GM21447 (cell line): ENCODE measurements around the gene ABCA9.
"Not testable (repeated sequence)": the region's sequence is repeated elsewhere in the genome, so short reads cannot be mapped to it uniquely, and the experiment has no call there.

ENCODE experiments used
- ATAC-seq: cut with Tn5 transposase; IDR thresholded peaks from one replicate; pipeline ENCODE4 v1.9.1; 2021; ENCODE audit not compliant: unreplicated experiment

Gene ABCA9

DNA sequence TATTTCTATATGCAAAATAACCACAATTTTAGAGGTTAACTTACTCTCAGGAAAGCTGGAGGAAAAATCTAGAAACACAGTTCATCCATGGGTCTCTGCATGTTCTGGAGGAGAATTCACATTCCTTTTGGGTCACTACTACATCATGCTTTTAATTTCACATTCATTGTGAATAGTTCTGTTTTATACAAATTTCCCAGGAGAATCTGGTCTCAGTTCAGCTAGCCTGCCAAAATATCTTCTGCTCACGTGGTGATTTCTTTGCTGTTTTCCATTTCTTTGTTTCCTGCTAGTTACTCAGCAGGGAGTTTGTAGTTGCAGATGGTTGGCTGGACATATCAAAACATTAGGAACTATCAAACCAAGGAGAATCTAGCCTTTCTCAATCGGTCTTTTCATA lies at the start of gene ABCA9:
Gene ABCA9, minus strand, starts transcription at position 106 of the 400 bp plus-strand sequence. CDS start 9,801 bp downstream, outside the sequence.
- ATAC-seq: no peak

- ATAC-seq: no peak
Measured at GRCh38 chr17:69105907-69106730, 45.4 kb upstream of the ABCA9 start.

DNA sequence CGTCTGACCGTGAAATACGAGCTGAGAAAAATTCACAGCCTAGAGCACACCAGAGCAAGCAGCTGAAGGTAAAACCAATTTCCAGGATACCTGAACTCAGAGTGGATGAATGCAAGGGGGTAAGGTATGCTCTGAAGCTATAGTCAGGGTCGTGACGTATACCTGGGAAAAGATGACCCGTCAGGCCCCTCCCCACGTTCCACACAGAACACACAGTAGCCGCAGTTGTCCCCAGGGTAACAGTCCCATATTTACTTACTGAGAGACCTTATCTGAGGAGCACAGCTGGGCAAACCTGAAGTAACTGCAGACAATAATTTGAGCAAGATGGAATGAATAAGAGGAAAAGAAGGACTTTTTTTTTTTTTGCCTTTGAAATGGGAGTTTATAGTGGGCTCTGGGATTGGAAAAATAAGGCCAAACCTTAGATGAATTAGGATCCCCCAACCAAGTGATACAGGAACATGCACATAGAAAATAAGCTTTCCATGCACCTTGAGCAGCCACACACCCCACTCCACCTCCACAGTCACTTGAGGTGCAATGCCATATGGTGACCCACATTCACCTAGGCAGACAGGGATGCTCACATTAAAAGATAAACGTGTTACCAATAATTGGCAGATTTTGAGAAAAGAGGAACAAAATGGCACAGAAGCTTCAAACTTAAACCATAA lies 43.0 kb upstream of the ABCA9 start:
- ATAC-seq: no peak

GRCh38 chr17:69098625-69099024 lies 37.9 kb upstream of the ABCA9 start:
- ATAC-seq: no peak

DNA sequence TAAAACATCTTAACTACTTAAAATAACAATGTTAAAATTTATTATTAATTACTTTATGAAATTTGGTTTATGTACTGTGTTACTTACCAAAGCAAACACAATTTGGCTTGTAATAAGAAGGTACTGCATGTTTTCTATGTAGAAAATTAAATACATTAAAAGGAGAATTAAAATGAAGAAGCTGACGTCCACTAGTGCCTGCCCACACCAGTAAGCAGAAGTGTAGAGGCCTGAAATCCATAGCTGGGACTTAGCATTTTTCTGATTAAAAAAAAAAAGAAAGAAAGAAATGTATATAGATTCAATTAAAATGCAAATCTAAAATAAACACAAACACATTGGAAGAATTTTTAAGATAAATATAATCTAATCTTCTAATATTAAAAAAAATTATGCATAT lies 35.8 kb upstream of the ABCA9 start:
- ATAC-seq: no peak

- ATAC-seq: no peak
Measured at GRCh38 chr17:69093995-69094394, 33.3 kb upstream of the ABCA9 start.

GRCh38 chr17:69093279-69093789 lies 32.6 kb upstream of the ABCA9 start:
- peak; percentile 70 for ATAC-seq

DNA sequence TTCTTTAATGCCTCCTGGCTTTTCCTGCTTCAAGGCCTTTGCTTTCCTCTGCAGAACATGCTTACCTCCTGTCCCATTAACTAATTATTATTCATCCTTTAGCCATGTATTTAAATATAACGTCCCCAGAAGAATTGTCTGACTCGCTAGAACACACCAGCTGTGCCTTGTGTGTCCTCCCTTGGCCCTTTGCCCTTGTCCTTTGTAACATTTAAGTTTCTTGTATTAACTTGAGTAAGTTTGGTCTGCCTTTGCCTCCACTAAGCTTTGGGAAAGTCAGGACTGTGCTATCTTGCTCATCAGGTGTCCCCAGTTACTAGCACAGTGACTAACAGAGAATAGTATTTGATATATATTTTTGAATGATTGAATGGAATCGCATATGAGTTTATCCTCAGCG lies 29.6 kb upstream of the ABCA9 start:
- no peak for ATAC-seq

DNA sequence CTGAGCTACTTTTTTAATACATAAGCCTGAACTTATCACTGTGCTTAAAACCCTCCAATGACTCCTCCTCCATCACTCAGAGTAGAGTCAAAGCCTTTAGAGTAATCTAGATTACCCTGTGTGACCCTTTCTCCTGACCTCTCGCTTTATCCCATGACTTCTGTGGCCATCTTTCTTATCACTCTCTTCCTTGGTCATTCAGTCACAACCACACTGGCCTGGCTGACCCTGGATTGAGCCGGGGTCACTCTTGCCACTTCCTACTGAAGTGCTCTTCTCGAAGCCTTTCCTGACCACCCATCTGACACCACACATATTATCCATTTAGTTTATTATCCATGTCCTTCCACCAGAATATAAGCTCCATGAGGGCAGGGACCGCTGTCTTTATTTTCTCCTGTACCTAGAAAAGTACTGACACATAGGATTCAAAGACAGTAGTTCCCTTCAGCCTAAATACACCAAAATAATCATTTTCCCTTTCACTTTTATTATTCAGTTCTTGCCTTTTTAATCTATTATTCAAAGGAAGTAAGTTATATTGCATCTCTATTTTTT lies 28.0 kb upstream of the ABCA9 start:
- ATAC-seq: no peak

GRCh38 chr17:69086641-69087040 lies 25.9 kb upstream of the ABCA9 start:
- no peak for ATAC-seq

GRCh38 chr17:69084911-69085310 lies 24.2 kb upstream of the ABCA9 start:
- ATAC-seq: no peak

GRCh38 chr17:69082696-69083095 lies 22.0 kb upstream of the ABCA9 start:
- ATAC-seq: no peak

GRCh38 chr17:69078864-69079263 lies 18.1 kb upstream of the ABCA9 start:
- no peak for ATAC-seq

DNA sequence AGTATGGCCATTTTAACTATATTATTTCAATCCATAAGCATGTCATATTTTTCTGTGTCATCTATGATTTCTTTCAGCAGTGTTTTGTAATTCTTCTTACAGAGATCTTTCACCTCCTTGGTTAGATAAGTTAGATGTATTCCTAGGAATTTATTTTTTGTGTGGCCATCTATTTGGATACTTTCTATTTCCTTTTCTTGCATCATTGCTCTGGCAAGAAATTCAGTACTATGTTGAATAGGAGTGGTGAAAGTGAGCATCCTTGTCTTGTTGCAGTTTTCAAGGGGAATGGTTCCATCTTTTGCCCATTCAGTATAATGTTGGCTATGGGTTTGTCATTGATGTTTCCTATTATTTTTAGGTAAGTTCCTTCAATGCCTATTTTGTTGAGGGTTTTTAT lies 15.1 kb upstream of the ABCA9 start:
- ATAC-seq: no peak

DNA sequence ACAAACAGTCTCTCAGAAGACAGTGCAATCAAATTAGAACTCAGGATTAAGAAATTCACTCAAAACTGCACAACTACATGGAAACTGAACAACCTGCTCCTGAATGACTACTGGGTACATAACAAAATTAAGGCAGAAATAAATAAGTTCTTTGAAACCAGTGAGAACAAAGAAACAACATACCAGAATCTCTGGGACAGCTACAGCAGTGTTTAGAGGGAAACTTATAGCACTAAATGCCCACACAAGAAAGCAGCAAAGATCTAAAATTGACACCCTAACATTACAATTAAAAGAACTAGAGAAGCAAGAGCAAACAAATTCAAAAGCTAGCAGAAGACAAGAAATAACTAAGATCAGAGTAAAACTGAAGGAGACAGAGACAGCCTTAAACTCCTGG lies 12.7 kb upstream of the ABCA9 start:
- not testable (repeated sequence) for ATAC-seq

DNA sequence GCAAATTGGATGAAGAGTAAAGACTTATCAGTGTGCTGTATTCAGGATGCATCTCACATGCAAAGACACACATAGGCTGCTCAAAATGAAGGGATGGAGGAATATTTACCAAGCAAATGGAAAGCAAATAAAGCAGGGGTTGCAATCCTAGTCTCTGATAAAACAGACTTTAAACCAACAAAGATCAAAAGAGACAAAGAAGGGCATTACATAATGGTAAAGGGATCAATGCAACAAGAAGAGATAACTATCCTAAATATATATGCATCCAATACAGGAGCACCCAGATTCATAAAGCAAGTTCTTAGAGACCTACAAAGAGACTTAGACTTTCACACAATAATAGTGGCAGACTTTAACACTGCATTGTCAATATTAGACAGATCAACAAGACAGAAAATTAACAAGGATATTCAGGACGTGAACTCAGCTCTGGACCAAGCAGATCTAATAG lies 12.1 kb upstream of the ABCA9 start:
- ATAC-seq: not testable (repeated sequence)

- not testable (repeated sequence) for ATAC-seq
Measured at GRCh38 chr17:69071233-69071586, 10.5 kb upstream of the ABCA9 start.

DNA sequence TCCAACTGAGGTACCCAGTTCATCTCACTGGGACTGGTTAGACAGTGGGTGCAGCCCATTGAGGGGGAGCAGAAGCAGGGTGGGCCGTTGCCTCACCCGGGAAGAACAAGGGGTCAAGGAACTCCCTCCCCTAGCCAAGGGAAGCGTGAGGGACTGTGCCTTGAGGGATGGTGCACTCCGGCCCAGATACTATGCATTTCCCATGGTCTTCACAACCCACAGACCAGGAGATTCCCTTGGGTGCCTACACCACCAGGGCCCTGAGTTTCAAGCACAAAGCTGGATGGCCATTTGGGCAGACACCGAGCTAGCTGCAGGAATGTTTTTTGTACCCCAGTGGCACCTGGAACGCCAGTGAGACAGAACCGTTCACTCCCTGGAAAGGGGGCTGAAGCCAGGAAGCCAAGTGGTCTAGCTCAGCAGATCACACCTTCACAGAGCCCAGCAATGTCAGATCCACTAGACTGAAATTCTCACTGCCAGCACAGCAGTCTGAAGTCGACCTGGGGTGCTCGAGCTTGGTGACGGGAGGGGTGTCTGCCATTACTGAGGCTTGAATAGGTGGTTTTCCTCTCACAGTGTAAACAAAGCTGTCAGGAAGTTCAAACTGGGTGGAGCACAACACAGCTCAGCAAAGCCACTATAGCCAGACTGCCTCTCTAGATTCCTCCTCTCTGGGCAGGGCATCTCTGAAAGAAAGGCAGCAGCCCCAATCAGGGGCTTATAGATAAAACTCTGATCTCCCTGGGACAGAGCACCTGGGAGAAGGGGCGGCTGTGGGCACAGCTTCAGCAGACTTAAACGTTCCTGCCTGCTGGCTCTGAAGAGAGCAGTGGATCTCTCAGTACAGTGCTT lies 9.9 kb upstream of the ABCA9 start:
- not testable (repeated sequence) for ATAC-seq

DNA sequence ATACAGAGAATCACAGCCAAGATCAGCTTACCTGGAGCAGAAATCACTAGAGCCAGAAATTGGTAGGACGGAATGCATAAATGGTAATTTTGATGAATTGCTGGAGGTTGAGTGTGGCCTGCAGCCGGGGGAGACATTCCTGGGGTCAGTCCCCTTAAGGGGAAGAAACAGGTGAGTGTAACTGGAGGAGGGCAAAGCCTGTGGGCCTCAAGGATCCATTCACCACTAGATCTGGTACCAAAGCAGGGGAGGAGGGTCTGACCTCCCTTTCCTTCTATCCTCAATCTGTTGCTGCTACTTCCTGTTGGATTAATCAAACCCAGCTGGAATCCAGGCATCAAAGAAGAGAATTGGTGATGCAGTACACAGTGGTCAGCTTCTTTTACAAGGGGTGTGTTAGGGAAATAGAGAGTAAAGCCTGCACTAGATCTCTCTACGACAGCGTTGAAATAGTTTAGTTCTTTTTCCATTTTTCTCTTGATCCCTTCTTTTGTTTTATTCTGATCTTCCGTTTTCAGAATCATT lies 8.6 kb upstream of the ABCA9 start:
- ATAC-seq: no peak

DNA sequence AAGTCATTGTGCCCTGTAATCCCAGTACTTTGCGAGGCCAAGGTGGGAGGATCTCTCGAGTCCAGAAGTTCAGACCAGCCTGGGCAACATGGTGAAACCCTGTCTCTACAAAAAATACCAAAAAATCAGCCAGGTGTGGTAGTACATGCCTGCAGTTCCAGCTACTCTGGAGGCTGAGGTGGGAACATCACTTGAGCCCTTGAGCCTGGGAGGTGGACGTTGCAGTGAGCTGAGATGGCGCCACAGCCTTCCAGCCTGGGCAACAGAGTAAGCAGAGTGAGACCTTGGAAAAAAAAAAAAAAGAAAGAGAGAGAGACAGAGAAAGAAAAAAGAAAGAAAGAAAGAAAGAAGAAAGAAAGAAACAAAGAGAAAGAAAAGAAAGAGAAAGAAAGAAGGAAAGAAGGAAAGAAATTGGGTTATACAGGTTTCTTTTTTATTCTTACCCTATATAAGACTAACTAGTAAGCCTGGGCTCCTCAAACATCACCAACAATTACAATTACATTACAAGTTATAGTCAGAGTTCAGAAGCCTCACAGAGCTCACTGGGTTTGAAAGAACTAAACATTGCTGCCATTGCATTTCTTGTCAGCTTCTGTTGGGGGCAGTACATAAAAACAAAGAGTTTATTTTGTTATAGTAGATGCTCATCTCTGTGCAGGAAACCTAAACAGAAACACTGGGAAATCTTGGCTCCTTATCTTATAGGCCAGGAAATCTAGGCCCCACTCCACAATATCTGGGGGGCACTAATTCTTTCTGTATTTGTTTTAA lies 6.7 kb upstream of the ABCA9 start:
- no peak for ATAC-seq
